ENCODE measurements around the gene TARM1.
"Not testable (repeated sequence)": the region's sequence is repeated elsewhere in the genome, so short reads cannot be mapped to it uniquely, and the experiment has no call there.

The TARM1 gene

DNA sequence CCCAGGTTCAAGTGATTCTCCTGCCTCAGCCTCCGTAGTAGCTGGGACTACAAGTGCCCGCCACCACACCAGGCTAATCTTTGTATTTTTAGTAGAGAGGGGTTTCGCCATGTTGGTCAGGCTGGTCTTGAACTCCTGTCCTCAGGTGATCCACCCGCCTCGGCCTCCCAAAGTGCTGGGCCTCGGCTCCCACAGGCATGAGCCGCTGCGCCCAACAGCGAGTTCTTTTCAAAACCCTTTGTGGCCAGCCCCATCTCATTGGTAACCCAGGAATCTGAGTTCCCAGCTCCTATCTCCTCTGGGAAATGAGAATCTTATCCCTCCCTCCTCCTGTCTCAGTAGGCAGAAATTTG, 18.7 kb upstream of the TARM1 start:
- DNase-seq (ENCODE audit: low read depth in 2 of 2): not testable (repeated sequence)

DNA sequence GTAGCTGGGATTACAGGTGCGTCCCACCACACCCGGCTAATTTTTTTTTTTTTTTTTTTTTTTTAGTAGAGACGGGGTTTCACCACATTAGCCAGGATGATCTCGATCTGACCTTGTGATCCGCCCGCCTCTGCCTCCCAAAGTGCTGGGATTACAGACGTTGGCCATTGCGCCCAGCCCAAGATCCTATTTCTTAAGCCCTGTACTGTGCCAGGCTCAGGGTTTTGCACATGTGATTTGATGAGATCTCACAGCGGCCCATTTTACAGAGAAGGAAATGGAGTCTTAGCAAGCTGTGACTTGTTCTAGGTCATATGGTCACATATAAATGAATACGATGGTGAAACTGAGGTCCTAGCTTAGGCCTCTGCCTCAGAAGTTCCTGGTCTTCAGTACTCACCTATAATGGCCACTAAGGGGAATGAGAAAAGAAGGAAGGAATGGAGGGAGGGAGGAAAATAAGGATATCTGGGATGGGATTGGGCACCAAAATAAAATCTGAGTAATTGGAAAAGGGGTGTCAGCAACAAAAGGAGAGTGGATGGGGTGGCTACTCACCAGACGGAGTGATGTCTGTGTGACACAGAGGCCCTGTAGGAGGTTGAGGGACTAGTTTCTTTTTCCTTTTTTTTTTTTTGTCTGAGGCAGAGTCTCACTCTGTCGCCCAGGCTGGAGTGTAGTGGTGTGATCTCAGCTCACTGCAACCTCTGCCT, 18.2 kb upstream of the TARM1 start:
- DNase-seq (ENCODE audit: low read depth in 2 of 2): no peak

DNA sequence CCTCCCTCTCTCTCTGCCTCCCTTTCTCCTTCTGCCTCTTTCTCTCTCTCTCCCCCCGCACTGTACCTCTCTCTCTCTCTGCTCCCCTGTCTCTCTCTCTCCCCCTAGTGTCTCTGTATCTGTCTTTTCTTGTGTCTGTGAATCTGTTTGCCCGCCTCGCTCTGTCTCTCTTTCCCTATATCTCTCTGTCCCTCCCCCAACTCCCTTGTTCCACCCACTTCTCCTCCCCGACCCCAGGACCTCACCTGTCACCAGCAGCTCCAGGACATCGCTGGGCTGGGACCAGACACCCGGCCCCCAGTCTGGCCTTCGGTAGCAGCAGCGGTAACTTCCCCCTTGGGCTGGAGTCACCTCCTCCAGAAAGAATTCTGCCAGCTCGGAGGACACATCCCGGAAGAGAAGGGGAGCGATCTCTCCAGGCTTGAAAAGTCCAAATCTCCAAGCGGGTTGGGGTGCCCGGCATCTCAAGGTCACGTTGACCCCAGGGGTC, 15.5 kb upstream of the TARM1 start:
- no peak for DNase-seq (ENCODE audit: low read depth in 2 of 2)

DNA sequence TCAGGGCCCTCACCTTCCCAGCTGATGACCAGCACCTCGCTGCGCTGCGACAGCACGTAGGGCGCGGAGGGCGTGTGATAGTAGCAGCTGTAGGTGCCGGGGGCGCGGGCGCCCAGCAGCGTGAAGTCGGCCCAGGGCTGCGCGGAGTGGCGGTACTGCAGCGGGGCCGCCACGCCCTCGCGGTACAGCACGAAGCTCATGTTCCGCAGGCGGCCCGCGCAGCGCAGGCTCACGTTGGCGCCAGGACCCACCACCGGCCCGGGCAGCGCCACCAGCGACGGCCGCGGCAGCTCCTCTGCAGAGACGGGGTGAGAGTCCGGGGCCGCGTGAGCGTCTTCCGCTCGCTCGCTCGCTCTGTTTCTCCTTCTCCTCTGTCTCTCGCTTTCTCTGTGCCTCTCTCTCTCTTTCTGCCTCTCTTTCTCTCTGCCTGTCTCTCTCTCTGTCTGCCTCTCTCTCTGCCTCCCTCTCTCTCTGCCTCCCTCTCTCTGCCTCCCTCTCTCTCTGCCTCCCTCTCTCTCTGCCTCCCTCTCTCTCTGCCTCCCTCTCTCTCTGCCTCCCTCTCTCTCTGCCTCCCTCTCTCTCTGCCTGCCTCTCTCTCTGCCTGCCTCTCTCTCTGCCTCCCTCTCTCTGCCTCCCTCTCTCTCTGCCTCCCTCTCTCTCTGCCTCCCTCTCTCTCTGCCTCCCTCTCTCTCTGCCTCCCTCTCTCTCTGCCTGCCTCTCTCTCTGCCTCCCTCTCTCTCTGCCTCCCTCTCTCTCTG, 14.9 kb upstream of the TARM1 start:
- peak in 1 of 2 donors; percentile 38 for DNase-seq (ENCODE audit: low read depth in 2 of 2)

DNA sequence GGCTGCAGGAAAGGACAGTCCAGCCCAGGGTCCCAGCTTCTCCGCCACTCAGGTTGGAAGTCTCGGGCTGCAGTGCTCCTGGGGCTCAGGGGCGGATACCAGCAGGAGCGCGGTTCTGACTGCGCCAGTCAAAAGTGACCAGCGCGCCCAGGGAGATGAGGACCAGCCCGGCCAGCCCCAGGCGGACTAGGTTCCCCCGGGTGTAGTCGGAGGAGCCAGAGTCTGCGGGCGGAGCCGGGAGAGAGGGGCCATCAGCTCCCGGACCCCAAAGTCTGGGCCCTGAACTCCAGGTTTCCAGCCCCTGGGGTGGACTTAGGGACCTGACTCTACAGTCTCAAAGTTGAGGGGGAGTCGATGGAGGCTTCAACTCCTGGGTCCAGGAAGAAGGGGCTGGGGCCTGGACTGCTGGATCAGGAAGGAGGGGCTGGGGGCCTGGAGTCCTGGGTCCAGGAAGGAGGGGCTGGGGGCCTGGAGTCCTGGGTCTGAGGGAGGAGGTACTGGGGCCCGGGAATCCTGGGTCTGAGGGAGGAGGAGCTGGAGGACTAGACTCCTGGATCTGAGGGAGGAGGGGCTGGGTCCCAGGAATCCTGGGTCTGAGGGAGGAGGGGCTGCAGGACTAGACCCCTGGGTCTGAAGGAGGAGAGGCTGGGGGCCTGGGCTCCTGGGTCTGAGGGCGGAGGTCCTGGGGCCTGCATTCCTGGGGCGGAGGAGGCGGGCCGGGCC, 14.1 kb upstream of the TARM1 start:
- DNase-seq (ENCODE audit: low read depth in 2 of 2): no peak

DNA sequence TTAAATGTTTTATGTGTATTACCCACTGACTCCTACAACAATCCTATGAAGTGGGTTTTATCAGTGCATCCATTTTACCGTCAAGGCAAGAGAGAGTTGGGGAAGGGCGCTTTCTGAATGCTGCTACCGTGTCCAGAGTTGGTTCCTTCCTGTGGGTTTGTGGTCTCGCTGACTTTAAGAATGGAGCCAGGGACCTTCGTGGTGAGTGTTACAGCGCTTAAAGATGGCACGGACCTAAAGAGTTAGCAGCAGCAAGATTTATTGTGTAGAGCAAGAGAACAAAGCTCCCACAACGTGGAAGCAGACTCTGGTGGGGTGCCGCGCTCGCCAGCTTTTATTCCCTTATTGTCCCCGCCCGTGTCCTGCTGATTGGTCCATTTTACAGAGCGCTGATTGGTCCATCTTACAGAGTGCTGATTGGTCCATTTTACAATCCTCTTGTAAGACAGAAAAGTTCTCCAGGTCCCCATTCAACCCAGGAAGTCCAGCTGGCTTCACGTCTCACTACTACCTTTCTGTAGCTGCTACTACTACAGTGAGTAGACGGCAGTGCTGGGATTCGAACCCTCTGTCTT, 13.3 kb upstream of the TARM1 start:
- DNase-seq (ENCODE audit: low read depth in 2 of 2): no peak

DNA sequence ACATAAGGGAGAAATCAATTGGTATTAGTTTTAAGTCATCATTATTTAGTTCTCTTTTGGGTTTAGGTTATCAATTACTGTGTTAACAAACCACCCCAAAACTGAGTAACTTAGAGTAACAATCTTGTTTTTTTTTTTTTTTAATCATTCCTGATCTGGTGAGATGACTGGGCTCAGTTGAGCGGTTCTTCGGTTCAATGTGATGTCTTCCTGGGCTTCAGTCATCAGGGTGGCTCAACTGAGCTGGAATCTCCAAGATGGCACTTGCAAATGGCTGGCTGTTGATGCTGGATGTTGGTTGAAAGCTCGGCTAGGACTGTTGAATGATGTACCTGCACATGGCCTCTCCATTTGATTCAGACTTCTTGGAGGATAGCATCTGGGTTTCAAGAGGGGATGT, 3.2 kb upstream of the TARM1 start:
- DNase-seq (ENCODE audit: low read depth in 2 of 2): no peak

DNA sequence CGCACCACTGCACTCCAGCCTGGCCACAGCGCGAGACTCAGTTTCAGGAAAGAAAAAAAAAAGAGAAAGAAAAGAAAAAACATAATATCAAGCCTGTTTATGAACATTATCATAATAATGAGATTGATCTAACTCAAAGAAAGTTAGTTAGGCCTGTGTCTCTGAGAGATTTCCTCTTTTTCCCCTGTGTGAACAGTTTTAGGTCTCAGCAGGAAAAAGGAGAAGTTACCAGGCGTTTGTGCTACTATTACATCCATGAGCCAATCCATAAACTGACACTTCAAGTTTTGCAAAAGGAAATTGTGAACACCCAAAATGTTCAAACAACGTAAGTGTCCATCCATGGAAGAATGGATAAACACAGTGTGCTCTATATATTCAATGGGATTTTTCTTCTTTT, 3.8 kb downstream of the TARM1 start:
- no peak for DNase-seq (ENCODE audit: low read depth in 2 of 2)

DNA sequence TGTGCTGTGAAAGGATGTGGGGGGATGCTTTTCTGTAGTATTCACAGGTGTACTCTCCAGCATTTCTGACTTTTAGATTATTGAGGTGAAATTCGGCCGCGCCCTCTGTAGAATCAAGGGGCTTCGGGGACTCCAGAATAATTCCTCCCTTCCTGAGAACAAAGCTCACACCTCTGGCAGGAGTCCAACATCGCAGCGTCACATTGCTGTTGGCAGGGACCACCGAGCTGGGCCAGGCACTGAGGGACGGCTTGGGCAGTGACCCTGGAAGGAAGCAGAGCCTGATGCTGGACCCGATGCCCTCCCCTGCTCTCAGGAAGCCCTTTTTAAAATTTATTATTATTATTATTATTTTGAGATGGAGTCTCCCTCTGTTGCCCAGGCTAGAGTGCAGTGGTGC, 6.3 kb downstream of the TARM1 start:
- DNase-seq (ENCODE audit: low read depth in 2 of 2): no peak

DNA sequence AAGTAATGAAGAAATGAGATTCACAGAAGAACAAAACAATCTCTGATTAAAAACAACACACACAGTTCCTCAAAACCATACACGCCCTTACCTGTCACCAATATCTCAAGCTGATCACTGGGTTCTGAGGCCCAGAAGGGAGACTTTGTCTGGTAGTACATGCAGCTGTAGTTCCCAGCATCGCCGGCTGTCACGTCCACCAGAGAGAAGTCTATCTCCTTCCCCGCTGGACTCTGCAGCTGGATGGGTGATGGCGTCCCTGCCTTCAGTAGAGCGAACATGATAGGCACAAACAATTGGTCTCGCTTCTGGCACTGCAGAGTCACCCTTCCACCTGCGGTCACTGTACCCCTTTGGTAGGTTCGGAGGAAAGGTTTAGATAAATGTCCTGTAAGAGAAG, 7.3 kb downstream of the TARM1 start:
- no peak for DNase-seq (ENCODE audit: low read depth in 2 of 2)

DNA sequence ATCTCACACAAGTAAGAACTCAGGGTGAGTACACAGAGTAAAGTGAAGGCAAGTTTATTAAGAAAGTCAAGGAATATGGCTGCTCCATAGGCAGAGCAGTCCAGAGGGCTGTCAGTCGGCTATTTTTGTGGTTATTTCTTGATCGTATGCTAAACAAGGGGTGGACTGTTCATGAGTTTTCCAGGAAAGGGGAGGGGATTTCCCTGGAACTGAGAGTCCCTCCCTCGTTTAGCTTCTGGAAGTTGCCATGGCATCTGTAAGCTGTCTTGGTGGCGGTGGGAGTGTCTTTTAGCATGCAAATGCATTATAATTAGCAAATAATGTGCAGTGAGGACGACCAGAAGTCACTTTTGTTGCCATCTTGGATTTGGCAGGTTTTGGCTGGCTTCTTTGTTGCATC, 11.7 kb downstream of the TARM1 start:
- DNase-seq (ENCODE audit: low read depth in 2 of 2): no peak

DNA sequence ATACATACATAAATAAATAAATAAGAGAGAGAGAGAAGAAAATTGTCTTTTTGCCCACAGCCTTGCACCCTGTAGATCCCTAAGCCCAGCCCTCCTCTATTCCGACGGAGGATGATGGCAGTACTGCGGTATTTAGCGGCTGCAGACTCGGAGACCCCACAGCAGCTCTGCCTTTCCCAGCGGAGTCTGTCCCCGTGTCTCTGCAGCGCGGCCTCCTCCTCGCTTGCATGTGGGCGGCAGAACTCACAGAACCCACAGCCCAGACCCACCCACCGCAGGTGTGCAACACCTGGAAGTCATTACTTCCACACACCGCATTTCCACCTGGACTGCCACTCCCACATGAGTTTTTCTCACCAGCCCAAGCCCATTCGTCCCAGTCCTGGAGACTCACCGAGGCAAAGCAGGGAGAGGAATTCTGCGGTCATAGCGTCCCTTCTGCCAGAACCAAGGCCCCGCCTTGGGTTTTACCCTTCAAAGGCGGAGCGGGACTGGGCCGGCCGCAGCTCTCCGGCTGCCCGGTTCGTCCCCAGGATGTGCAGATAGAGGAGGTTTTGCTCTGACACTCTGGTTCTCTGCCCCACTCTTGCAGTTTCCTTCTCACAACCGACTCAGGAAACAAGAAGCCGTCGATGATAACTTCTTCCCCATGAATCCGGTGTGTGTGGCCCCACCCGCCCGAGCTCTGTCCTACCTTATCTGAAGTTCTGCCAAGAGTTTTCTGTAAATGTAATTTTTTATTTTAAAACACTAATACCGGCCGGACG, 17.6 kb downstream of the TARM1 start, which contains the start of gene VSTM1:
Gene VSTM1, minus strand, starts transcription at position 548 of the 767 bp plus-strand sequence. Its CDS starts 120 bp downstream, at position 428.
- DNase-seq (ENCODE audit: low read depth in 2 of 2): no peak

DNA sequence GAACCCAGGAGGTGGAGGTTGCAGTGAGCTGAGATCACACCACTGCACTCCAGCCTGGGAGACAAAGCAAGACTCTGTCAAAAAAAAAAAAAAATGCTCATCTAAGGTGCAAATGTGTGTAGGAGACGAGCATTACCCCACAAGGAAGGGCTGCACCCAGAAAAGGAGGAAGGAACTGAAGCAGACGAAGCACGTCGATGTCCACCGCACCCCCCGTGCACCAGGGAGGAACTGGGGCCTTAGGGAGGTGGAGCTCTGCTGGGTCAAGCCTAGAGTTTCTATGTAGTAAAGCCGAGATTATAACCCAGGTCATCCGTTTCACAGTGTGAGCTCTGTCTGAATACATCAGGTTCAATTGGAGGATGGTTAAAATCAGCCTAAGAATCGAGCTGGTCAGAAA, 18.5 kb downstream of the TARM1 start:
- no peak for DNase-seq (ENCODE audit: low read depth in 2 of 2)

DNA sequence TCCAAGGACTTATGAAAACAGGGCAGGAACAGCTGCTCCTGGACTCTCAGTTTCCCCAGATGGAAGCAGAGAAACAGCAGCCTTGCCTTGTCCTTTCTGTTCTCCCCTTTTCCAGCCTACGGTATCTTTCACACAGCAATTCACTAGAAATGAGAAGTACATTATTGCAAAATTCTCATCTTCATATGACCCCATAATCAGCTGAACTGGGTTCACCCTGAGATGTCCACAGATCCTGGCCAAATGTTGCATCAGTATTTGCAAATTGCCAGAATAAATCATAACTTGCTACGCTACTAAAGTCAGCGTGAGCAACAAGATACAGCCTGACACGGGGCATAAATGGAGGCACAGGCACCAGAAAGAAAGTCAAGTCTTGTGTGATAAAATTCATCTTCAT, 33.5 kb downstream of the TARM1 start:
- DNase-seq (ENCODE audit: low read depth in 2 of 2): no peak

DNA sequence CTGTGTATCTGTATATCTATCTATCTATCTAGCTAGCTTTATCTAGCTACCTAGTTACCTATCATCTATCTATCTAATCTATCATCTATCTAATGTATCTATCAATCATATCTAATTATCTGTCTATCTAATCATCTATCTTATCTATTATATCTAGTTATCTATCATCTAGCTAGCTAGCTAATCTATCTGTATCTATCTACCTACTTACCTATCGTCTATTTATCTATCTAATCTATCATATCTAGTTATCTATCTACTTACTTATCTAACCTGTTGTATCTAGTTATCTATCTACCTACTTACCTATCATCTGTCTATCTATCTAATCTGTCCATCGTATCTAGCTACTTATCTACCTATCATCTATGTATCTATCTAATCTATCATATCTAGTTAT, 35.4 kb downstream of the TARM1 start:
- no peak for DNase-seq (ENCODE audit: low read depth in 2 of 2)

DNA sequence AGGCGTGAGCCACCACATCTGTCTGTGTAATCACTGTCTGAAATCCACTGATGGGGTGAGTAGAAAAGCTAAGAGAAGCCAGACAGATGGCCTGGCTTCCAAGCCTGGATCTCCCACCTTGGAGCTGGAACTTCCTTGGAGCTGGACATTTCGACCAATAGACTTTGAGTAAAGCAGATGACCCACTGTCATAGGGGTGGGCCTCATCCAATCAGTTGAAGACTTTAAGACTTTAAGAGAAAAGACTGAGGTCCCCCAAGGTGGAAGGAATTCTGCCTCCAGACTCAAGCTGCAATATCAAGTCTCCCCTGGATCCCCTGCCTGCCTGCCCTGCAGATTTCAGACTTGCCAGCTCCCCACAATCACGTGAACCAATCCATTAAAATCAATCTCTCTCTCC, 38.2 kb downstream of the TARM1 start:
- no peak for DNase-seq (ENCODE audit: low read depth in 2 of 2)

DNA sequence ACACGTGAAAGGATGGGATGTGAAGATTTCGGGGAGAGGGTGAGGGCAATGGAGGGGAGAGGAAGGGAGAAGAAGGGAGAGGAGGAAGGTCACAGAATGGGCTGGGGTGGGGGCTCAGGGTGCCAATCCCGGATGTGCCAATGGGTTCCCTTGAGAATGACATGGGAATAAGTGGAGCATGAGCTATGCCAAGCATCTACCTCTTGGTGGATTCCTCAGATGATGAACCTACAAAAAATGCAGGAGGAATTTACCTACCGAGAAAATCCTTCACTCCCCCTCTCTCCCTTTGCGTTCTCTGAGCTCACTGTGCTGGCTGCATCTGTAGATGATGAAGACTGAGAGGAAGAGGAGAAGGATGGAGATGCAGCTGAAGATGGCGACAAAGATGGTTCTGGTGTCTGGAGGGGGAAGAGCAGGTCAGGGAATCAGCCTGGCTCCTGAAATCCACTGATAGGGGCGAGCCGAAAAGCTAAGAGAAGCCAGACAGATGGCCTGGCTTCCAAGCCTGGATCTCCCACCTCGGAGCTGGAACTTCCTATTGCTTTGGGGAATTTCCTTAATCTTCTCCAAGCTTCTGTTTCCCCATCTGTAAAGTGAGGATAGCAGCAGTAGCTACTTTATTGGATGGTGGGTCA, 39.1 kb downstream of the TARM1 start:
- DNase-seq (ENCODE audit: low read depth in 2 of 2): no peak

DNA sequence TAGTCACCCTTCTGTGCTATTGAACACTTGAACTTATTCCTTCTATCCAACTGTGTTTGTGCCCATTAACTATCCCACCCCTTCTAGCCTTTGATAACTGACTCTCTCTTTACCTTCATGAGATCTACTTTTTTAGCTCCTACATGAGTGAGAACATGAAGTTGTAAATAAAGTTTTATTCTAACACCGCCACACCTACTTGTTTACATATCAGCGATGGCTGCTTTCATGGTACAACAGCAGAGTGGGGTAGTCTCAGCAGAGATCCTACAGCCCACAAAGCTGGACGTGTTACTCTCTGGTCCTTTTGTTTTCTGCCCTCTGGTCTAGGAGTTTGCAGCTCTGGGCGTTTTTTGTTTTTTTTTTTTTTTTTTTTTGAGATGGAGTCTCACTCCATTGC, 41.2 kb downstream of the TARM1 start:
- no peak for DNase-seq (ENCODE audit: low read depth in 2 of 2)

DNA sequence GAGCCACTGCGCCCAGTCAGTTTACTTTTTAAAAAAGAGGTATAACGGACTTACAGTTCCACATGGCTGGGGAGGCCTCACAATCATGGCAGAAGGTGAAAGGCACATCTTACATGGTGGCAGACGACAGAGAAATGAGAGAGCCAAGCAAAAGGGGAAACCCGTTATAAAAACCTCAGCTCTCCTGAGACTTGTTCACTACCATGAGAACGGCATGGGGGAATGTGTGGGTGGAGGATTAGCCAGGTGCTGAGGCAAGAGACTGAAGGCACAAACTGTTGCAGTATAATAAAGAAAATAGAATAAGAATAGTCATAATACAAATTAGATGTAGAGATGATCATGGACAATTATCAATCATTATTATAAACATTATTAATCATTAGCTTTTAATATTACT, 44.6 kb downstream of the TARM1 start:
- not testable (repeated sequence) for DNase-seq (ENCODE audit: low read depth in 2 of 2)

DNA sequence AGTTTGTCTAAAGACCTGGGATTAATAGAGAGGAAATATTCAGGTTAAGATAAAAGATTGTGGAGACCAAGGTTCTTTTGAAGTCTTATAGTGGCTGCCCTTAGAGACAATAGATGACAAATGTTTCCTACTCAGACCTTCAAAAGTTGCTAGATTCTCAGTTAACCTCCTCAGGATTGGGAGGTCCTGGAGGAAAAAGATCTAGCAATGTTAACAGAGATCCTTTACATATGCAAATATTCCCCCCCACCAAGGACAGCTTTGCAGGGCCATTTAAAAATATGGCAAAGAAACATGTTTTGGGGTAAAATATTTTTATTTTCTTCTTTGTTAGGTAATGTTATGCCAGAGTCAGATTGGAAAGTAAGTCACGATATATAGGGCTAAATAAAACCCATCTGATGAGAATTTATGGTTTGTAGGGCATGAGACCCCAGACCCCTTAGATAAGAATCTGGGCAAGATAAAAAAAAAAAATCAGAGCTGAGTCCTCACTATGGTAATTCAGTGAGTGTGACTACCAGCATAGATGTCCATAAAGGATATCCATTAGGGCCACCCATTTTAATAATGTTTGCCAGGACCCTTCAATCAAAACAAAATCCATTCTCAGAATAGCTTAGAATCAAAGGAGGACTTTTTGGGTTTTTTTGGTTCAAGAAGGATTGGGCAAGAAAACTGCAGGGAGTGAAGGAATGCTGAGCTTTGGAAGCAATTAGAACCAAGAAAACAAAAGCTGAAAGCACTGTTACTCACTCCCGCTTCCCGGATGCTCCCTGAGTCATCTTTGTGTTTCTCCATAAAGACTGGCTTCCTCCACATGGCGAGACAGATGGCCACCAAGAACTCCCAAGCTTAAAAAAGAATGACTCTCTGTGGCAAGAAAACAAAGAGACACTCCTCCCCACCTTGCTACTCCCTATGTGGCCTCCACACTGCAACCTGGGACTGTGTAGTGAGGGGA, 45.7 kb downstream of the TARM1 start:
- DNase-seq (ENCODE audit: low read depth in 2 of 2): no peak

Data from stimulated activated CD8-positive, alpha-beta memory T cell treated with anti-CD3 and anti-CD28 coated beads, Interleukin-15, amount 100 ng/mL, for 4 hours (primary cell).